Fibroblast of skin of abdomen (primary cell): ENCODE results near the gene LSM8. TPM values are rescaled to one million over a fixed set of nuclear protein-coding genes. Genes with fewer than 3 reads are reported as not detected.
A peak's percentile ranks its signal among the peaks of the same experiment; 100 is the strongest.
"Not testable (repeated sequence)": the region's sequence is repeated elsewhere in the genome, so short reads cannot be mapped to it uniquely, and the experiment has no call there.

Experiments
- DNase-seq: peaks from one replicate; pipeline ENCODE4 v3.0.0-alpha.2; 2013
- polyA plus RNA-seq, 2 experiments: library from polyadenylated mRNA; unstranded; fragments of 120-200 nt; gene quantifications; one replicate each; pipeline ENCODE4 v1.2.1, GENCODE V29; 2013; ENCODE audit not compliant: insufficient read length in 2 of 2

Gene LSM8
- polyA plus RNA-seq (2013, experiment 1 of 2; ENCODE audit: insufficient read length), result 65.4 TPM
- polyA plus RNA-seq (2013, experiment 2 of 2; ENCODE audit: insufficient read length), result 74.5 TPM

DNA sequence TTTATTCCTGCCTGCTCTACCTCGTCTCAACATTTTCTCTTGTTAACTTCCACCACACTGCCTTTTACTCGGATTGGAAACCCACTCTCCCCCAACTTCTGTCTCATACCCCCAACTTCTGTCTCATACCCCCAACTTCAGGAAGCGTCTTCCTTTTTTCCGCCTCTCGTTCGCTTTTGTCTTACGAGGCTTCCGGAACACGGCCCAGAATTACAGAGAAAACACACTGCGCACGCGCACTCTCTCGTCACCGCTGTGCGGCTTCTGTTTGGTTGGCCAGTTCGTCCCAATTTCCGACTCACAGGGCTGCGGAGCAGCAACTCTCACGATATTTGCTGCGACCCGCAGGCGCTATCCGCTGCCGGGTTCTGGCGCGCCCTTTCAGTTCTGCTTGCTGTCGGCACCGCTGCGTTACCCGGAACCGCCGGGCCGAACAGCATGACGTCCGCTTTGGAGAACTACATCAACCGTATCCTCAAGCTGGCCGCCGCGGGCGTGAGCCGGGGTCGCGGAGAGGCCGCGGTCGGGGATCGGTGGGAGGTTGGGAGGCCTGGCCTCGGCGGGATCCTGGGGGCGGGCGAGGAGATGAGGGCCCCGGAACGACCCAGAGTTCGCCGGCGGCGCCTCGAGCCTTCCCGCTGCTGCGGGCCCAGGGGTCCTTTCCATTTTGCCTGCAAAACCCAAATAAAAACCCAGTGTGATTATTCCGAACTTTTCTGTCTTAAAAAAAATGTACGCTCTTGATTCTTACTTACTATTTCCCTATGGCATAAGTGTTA, at the start of gene LSM8:
Gene LSM8, plus strand, starts transcription at position 379 of the 779 bp plus-strand sequence. Its CDS starts 60 bp downstream, at position 439.
- peak; percentile 98 for DNase-seq

DNA sequence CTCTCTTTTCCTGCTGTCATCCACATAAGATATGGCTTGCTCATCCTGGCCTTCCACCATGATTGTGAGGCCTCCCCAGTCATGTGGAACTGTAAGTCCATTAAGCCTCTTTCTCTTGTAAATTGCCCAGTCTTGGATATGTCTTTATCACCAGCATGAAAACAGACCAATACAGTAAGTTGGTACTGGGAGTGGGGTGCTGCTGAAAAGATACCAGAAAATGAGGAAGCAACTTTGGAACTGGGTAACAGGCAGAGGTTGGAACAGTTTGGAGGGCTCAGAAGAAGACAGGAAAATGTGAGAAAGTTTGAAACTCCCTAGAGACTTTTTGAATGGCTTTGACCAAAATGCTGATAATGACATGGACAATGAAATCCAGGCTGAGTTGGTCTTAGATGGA, 49.5 kb upstream of the LSM8 start:
- not testable (repeated sequence) for DNase-seq

DNA sequence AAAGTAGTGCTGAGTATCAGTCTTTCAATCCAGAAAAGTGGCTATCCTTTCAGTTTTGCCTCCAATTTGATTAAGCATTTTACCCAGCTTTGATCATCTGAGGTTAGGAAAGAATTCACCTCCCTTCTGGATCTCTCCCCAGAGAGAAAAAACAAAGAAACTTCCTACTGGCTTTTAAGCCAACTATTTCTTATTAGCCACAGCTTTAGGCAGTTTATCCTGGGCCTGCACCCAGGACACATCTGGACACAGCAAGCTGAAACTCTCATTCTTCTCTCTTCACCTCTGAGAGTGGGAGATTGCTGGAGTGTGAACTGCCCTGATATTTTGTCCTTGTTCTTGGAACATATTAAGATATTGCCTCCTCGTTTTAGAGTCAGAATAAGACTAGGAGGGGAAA, 43.5 kb upstream of the LSM8 start:
- no peak for DNase-seq

GRCh38 chr7:118142012-118142411, 42.0 kb upstream of the LSM8 start:
- no peak for DNase-seq

DNA sequence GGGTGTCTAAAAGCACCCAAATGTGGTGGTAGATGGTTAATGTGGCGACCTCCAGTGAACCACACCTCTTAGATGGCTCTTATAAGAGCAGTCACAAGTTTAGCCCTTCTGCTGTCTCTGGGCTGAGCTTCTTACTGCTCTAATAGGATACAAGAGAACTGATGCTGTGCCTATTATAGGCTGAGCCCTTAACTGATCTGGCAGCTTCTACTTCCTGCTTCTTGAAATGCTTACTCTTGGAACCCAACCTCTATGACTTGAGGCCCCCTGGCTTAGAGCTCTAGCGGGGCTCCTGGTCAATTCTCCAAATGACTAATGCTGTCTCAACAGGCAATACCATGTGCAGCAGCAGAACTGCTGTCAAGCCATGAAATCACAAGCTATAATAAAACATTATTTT, 35.0 kb upstream of the LSM8 start:
- DNase-seq, result peak; percentile 3

- no peak for DNase-seq
Observed at GRCh38 chr7:118149394-118149793, 34.6 kb upstream of the LSM8 start.

- peak; percentile 32 for DNase-seq
Observed at GRCh38 chr7:118151671-118152070, 32.3 kb upstream of the LSM8 start.

- DNase-seq, result no peak
Observed at GRCh38 chr7:118152149-118152548, 31.8 kb upstream of the LSM8 start.

- DNase-seq, result no peak
Observed at GRCh38 chr7:118152654-118153053, 31.3 kb upstream of the LSM8 start.

- no peak for DNase-seq
Observed at GRCh38 chr7:118153551-118154177, 30.3 kb upstream of the LSM8 start.

DNA sequence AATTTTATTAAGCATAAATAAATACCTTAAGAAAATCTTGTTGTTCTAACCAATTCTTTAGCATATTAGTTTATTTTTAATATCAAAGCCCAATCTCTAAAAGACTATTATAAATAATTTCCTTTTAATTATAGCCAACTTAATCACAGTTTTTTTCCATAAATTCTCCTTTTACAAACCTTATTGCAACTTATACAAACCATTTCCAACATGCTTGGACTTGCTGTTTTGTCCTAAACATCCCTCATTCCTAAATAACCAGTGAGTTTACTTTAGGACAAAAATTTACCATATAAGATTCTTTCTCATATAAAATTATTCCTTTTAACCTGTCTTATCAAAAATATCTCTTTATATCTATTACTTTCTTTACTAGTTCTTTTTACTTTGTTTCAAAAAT, 25.2 kb upstream of the LSM8 start:
- DNase-seq, result no peak

DNA sequence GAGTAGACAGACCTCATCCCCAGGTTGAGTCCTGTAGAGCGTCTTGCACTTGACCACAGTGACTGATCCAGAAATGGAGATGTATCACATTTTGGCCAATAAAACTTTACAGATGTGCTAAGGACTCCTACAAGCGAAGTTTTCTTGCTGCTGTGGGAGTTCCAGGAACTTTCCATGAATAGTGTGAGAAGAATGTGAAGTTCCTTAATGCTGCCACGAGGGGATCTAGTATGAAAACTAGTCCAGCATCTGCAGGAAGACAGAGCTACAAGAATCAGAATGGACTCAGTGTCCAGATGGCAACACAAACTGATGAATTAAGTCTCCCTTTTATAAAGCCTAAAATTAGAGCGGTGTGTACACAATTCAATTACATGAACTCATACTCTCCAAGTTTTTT, 14.8 kb upstream of the LSM8 start:
- no peak for DNase-seq

DNA sequence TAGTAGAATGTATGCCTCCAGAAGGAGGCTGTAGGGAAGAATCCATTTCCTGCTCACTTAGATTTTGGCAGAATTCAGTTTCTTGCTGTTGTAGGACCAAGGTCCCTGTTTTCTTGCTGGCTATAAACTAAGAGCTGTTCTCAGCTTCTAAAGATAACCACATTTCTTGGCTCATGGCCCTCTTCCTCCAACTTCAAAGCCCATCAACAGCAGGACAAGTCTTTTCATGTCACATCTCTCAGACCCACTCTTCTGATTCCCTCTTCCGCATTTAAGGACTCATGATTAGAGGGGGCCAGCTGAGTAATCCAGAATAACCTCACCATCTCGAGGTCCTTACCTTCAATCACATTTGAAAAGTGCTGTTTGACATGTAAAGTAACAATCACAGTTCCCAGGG, 8.2 kb upstream of the LSM8 start:
- no peak for DNase-seq

- no peak for DNase-seq
Observed at GRCh38 chr7:118179191-118179590, 4.8 kb upstream of the LSM8 start.

DNA sequence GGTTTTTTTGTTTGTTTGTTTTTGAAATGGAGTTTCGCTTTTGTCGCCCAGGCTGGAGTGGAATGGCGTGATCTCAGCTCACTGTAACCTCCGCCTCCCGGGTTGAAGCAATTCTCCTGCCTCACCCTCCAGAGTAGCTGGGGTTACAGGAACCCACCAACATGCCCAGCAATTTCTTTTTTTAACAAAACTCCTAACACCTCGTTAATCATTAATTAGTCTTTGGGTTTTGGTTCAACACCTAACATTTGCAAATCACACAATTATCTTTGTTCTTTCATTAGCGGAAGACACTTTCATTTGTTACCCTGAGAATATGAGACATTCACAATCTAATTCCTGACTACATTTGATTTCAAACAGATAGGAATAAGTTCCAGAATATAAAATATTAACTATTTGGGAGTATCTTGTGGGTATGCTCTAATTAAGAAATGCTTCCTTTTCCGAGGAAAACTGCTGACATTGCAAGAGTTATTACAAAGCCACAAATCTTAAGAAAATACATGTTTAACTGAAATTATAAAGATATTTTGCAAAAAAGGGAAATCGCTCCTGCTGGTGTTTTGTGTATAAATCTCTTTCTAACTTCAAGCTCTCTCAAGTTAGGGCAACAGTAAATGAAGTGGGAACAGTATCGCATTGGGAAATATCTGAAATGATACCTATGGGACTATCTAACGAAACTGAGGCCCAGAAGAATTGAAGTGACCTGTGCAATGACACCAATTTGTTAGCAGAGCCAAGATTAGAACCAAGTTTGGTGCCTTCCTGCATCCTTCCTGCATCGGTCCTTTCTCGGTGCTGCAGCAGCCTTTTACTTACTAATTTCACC, 1.2 kb upstream of the LSM8 start:
- DNase-seq, result no peak

- DNase-seq, result no peak
Observed at GRCh38 chr7:118183428-118183785, 557 bp upstream of the LSM8 start.

DNA sequence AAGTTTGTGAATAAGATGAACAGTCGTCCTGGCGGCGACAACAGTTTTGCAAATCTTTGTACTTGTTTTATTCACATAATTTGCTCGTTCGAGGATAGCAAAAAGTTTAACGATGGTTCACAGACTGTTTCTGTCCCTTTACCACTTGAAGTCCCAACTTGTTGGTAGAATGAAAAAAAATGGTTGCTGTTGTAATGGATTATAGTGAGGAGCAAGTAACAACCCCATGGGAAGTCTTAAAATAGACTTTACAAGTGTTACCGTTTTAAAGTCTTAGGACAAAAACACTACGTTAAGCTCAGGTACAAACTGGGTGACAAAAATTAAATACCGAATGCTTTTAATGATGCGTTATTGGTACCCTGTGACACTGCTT, 589 bp downstream of the LSM8 start:
- DNase-seq, result no peak

DNA sequence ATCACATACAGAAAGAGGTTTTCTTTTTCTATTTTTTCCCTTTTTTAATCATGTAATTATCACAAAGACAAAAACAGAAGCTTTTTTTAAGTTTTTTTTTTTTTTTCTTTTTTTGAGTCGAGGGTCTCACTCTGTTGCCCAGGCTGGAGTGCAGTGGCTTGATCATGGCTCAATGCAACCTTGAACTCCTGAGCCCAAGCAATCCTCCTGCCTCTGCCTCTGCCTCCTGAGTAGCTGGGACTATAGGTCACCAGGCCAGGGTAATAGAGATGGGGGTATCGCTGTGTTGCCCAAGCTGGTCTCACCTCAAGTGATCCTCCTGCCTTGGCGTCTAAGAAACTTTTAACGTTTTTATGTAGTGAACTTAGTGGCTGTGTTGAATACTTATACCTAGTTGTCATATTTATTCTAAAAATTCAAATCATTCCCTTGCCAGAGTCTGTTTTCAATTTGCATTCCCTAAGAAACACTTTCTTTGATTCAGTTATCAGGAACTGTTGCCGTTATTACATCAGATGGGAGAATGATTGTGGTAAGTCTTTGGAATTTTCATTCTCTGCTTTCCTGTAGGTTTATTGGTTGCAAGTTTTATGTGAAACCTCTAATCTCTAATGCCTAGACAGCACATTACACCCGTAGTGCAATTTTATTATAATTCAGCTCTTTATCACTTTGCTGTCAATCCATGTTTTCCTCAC, 1.3 kb downstream of the LSM8 start:
- peak; percentile 89 for DNase-seq

GRCh38 chr7:118186501-118186900, 2.5 kb downstream of the LSM8 start:
- DNase-seq, result no peak

- no peak for DNase-seq
Observed at GRCh38 chr7:118194571-118194970, 10.6 kb downstream of the LSM8 start.

- peak; percentile 42 for DNase-seq
Observed at GRCh38 chr7:118195837-118196474, 12.0 kb downstream of the LSM8 start.

DNA sequence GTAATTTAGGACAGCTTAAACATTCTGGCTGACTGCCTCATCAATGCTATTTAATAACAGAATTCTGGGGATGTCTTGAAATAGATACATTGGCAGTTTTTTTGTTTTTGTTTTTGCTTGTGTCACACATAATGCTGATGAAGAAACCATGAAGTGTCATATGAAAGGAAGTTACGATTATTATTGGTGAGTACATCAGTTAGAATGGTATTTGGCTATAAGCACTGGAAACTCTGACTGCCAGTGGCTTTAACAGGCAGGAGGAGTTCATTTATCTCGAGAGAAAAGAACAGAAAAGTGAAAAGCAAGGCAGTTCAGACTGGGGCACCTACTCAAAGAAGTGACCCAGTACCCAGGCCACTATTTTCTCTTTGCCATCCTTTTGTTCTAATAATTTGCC, 18.1 kb downstream of the LSM8 start:
- DNase-seq, result no peak
